Liver (tissue), 9 donors: ENCODE data around the gene ATP5F1D. TPM values are rescaled to one million over a fixed set of nuclear protein-coding genes. Genes with fewer than 3 reads are reported as not detected.

Experiments
- DNase-seq: peaks from one replicate; pipeline ENCODE4 v3.0.0-alpha.2; 2017; ENCODE audit warnings: low spot score
- H3K27ac ChIP-seq, 2 donors: one replicate each; pipeline ENCODE4 v1.7.0; 2013; ENCODE audit warnings: inconsistent platforms in 2 of 2, low read length in 2 of 2, control low read depth in 1 of 2, low read depth in 1 of 2, mild to moderate bottlenecking in 1 of 2
- H3K27me3 ChIP-seq, 4 donors: one replicate each; pipeline versions ENCODE4 v1.6.1 to v1.7.0; 2013; ENCODE audit warnings: low read length in 3 of 4, inconsistent platforms in 1 of 4, mild to moderate bottlenecking in 1 of 4, moderate library complexity in 1 of 4; ENCODE audit not compliant: control insufficient read depth in 4 of 4, insufficient read depth in 4 of 4
- H3K36me3 ChIP-seq, 4 donors: one replicate each; pipeline versions ENCODE4 v1.6.1 to v1.7.0; 2013; ENCODE audit warnings: low read length in 3 of 4, mild to moderate bottlenecking in 3 of 4, low read depth in 1 of 4, moderate library complexity in 1 of 4; ENCODE audit not compliant: control insufficient read depth in 4 of 4, insufficient read depth in 3 of 4
- H3K4me1 ChIP-seq, 4 donors: one replicate each; pipeline versions ENCODE4 v1.6.1 to v1.7.0; 2013; ENCODE audit warnings: low read length in 3 of 4, mild to moderate bottlenecking in 3 of 4, moderate library complexity in 1 of 4; ENCODE audit not compliant: control insufficient read depth in 4 of 4, insufficient read depth in 4 of 4
- H3K4me3 ChIP-seq, 3 donors: one replicate each; pipeline versions ENCODE4 v1.6.1 to v1.7.0; 2013; ENCODE audit warnings: low read length in 3 of 3, control low read depth in 1 of 3, low read depth in 1 of 3, mild to moderate bottlenecking in 1 of 3
- H3K9ac ChIP-seq, 2 donors: one replicate each; pipeline ENCODE4 v1.7.0; 2013; ENCODE audit warnings: low read length in 2 of 2, mild to moderate bottlenecking in 2 of 2, moderate library complexity in 2 of 2, control low read depth in 1 of 2, low read depth in 1 of 2
- H3K9me3 ChIP-seq, 4 donors: one replicate each; pipeline versions ENCODE4 v1.6.1 to v1.7.0; 2013; ENCODE audit warnings: low read length in 3 of 4; ENCODE audit not compliant: control insufficient read depth in 4 of 4
- ATF3 ChIP-seq: IDR thresholded peaks from 2 replicates; pipeline ENCODE4 v1.6.1; 2016; ENCODE audit warnings: antibody characterized with exemption
- CTCF ChIP-seq: fragments of 150-350 bp; IDR thresholded peaks from 2 replicates; pipeline ENCODE4 v1.5.1; 2017; ENCODE audit warnings: improper control_type of control experiment, low read depth, low read length; ENCODE audit not compliant: missing input control
- EGR1 ChIP-seq, 2 donors: IDR thresholded peaks; 2 replicates each; pipeline ENCODE4 v1.6.1; 2016 to 2018; ENCODE audit warnings: antibody characterized with exemption in 2 of 2, low read depth in 2 of 2
- FOXA1 ChIP-seq: IDR thresholded peaks from 2 replicates; pipeline ENCODE4 v1.6.1; 2016; ENCODE audit warnings: antibody characterized with exemption
- FOXA2 ChIP-seq: IDR thresholded peaks from 2 replicates; pipeline ENCODE4 v1.6.1; 2016; ENCODE audit warnings: antibody characterized with exemption
- GABPA ChIP-seq, 2 donors: IDR thresholded peaks in 1 of 2; conservative IDR thresholded peaks in 1 of 2; 2 replicates each; pipeline ENCODE4 v1.6.1; 2016; ENCODE audit warnings: antibody characterized with exemption in 2 of 2, mild to moderate bottlenecking in 1 of 2, moderate library complexity in 1 of 2
- HNF4A ChIP-seq, 2 donors: conservative IDR thresholded peaks; 2 replicates each; pipeline ENCODE4 v1.6.1; 2016; ENCODE audit warnings: antibody characterized with exemption in 2 of 2, mild to moderate bottlenecking in 2 of 2
- HNF4G ChIP-seq: IDR thresholded peaks from 2 replicates; pipeline ENCODE4 v1.6.1; 2016; ENCODE audit warnings: antibody characterized with exemption
- JUND ChIP-seq, 2 donors: IDR thresholded peaks; 2 replicates each; pipeline ENCODE4 v1.6.1; 2016; ENCODE audit warnings: antibody characterized with exemption in 2 of 2
- MAX ChIP-seq: IDR thresholded peaks from 2 replicates; pipeline ENCODE4 v1.6.1; 2016; ENCODE audit warnings: antibody characterized with exemption
- NR2F2 ChIP-seq: IDR thresholded peaks from 2 replicates; pipeline ENCODE4 v1.6.1; 2016; ENCODE audit warnings: antibody characterized with exemption
- RAD21 ChIP-seq, 2 donors: IDR thresholded peaks; 2 replicates each; pipeline ENCODE4 v1.6.1; 2016; ENCODE audit warnings: antibody characterized with exemption in 2 of 2, mild to moderate bottlenecking in 2 of 2
- REST ChIP-seq: IDR thresholded peaks from 2 replicates; pipeline ENCODE4 v1.6.1; 2016; ENCODE audit warnings: antibody characterized with exemption, mild to moderate bottlenecking
- RXRA ChIP-seq, 2 donors: IDR thresholded peaks; 2 replicates each; pipeline ENCODE4 v1.6.1; 2017 to 2018; ENCODE audit warnings: antibody characterized with exemption in 2 of 2, mild to moderate bottlenecking in 1 of 2
- SP1 ChIP-seq: IDR thresholded peaks from 2 replicates; pipeline ENCODE4 v1.6.1; 2018; ENCODE audit warnings: antibody characterized with exemption, mild to moderate bottlenecking
- TAF1 ChIP-seq: conservative IDR thresholded peaks from 2 replicates; pipeline ENCODE4 v1.6.1; 2016; ENCODE audit warnings: antibody characterized with exemption, mild to moderate bottlenecking
- ZBTB33 ChIP-seq: IDR thresholded peaks from 2 replicates; pipeline ENCODE4 v1.6.1; 2016; ENCODE audit warnings: antibody characterized with exemption
- WGBS: extraction: QIAGEN DNeasy Blood & Tissue Kit; methylation state at CpG from one replicate; pipeline ENCODE4 v1.1.7; 2013; 5-methylcytosine and 5-hydroxymethylcytosine counted together
- polyA plus RNA-seq, 2 donors: library from polyadenylated mRNA; stranded (reverse) in 1 of 2; unstranded in 1 of 2; fragments of 200-250 nt in 1 of 2; fragments of >200 nt in 1 of 2; fragmentation: Nextera tagmentation in 1 of 2; extraction: Ambion mirVana in 1 of 2; gene quantifications; one replicate each; pipeline versions ENCODE4 v1.2.1 to v1.2.3, GENCODE V29; 2013 to 2015
- total RNA-seq, 2 donors: library from RNA; depleted of rRNA; stranded (reverse); fragments of >200 nt; gene quantifications; one replicate each; pipeline ENCODE4 v1.2.3, GENCODE V29; 2014
- donor health status: healthy.
- donor health status: healthy.
- donor health status: healthy.
- donor health status: healthy.
- donor health status: healthy.

ATP5F1D gene
- total and polyA plus RNA-seq, 4 donors, result 20.2 to 315 (median 145) TPM

- TF ChIP-seq CTCF, result no peak
- peak; percentile 41 for TF ChIP-seq MAX
- no peak for TF ChIP-seq RAD21 (IDR thresholded peaks at IDR 0.05)
- peak; percentile 33 for TF ChIP-seq ZBTB33
- no peak for TF ChIP-seq FOXA2
- no peak for TF ChIP-seq TAF1
These were observed 10.8 kb downstream of the ATP5F1D start (continued) for GRCh38 chr19:1252221-1252820.

GRCh38 chr19:1252821-1253513, 11.4 kb downstream of the ATP5F1D start:
- DNase-seq, result peak; percentile 78
- 4% methylated on average over 26 of the region's 26 CpGs for WGBS
- Histone ChIP-seq H3K27me3 (no peaks in the 10 kb centered on the region), H3K9ac (no peak overlapping the region), H3K9me3 (no peaks in the 10 kb centered on the region), H3K4me1 (peaks cover 11 to 66% (median 40%) of the 10 kb centered on the region in 4 donors), H3K36me3 (peaks cover 20 to 30% (median 22%) of the 10 kb centered on the region in 4 donors), H3K4me3 (peak overlapping the region in 1 of 3 donors; percentile 75), H3K27ac (peak overlapping the region; percentile 90 to 97)
- TF ChIP-seq JUND (IDR thresholded peaks at IDR 0.05) (peak; percentile 73 to 85), FOXA1 (no peak), ATF3 (peak; percentile 70), EGR1 (IDR thresholded peaks at IDR 0.05; ENCODE audit: low read depth in 2 of 2) (peak in 1 of 2 donors; percentile 2)

- peaks cover 15 to 68% (median 41%) of the 10 kb centered on the region in 4 donors for H3K4me1 ChIP-seq
- TF ChIP-seq NR2F2, result peak; percentile 61
- TF ChIP-seq GABPA (IDR thresholded peaks at IDR 0.05 in 1 of 2, conservative IDR thresholded peaks at IDR 0.05 in 1 of 2), result no peak
- TF ChIP-seq HNF4G, result no peak
- TF ChIP-seq JUND (IDR thresholded peaks at IDR 0.05), result peak in 1 of 2 donors; percentile 7
- TF ChIP-seq HNF4A (conservative IDR thresholded peaks at IDR 0.05), result peak; percentile 23 to 42
- TF ChIP-seq REST, result no peak
- peak in 1 of 2 donors; percentile 69 for TF ChIP-seq RXRA (IDR thresholded peaks at IDR 0.05)
- no peak for TF ChIP-seq ZBTB33
- peak; percentile 23 for TF ChIP-seq SP1
These were observed 12.0 kb downstream of the ATP5F1D start for GRCh38 chr19:1253514-1254080.

More at GRCh38 chr19:1253514-1254080, 12.0 kb downstream of the ATP5F1D start:
- WGBS, result 41% methylated on average over 23 of the region's 23 CpGs
- Histone ChIP-seq H3K27me3 (no peaks in the 10 kb centered on the region), H3K27ac (peak overlapping the region; percentile 90 to 97), H3K4me3 (peak overlapping the region in 1 of 3 donors; percentile 75), H3K9me3 (no peaks in the 10 kb centered on the region), H3K9ac (peak overlapping the region in 1 of 2 donors; percentile 37), H3K36me3 (peaks cover 20 to 30% (median 23%) of the 10 kb centered on the region in 4 donors)
- DNase-seq, result no peak
